GM19468 (cell line): ENCODE data around the gene GRIN3B.

ENCODE experiments used
- ATAC-seq: cut with Tn5 transposase; IDR thresholded peaks from one replicate; pipeline ENCODE4 v1.9.1; 2021; ENCODE audit warnings: mild to moderate bottlenecking, moderate library complexity, moderate number of reproducible peaks; ENCODE audit not compliant: unreplicated experiment; ENCODE audit errors: extremely low read depth

GRIN3B gene

GRCh38 chr19:1038978-1039645 is 38.9 kb downstream of the GRIN3B start:
- no peak for ATAC-seq

- ATAC-seq: peak; percentile 65
Observed at GRCh38 chr19:1039646-1040475, 39.6 kb downstream of the GRIN3B start, which contains the start of gene ABCA7. Gene ABCA7 (plus strand): TSS chr19:1040107. CDS start chr19:1041362, 1,255 bp downstream.

- ATAC-seq: no peak
Observed at GRCh38 chr19:1040476-1041271, 40.5 kb downstream of the GRIN3B start.

- no peak for ATAC-seq
Observed at GRCh38 chr19:1041272-1041834, 41.1 kb downstream of the GRIN3B start.

DNA sequence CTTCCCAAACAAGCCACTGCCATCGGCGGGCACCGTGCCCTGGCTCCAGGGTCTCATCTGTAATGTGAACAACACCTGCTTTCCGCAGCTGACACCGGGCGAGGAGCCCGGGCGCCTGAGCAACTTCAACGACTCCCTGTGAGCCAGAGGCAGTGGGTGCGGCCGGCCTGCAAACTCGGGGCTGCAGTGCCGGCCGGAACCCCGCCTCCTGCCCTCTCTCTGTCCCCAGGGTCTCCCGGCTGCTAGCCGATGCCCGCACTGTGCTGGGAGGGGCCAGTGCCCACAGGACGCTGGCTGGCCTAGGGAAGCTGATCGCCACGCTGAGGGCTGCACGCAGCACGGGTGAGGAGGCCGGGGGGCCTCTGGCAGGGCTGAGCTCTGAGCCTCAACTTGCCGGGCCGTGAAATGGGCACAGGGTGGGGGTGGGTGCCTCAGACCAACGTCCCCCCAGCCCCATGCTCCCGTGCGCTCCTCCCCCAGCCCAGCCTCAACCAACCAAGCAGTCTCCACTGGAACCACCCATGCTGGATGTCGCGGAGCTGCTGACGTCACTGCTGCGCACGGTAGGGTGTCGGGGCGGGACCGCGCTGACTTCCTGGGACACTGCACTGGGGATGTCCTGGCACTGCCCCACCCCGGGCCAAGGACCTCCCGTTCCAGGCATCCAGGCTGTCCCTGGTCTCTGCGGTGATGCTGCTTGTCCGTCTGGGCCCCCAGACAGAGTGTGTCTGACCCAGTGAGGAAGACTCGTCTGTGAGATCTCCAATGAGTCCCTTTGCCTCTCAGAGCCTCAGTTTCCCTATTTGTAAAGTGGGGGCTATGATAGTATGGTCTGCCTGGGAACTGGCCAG is 41.8 kb downstream of the GRIN3B start:
- no peak for ATAC-seq

DNA sequence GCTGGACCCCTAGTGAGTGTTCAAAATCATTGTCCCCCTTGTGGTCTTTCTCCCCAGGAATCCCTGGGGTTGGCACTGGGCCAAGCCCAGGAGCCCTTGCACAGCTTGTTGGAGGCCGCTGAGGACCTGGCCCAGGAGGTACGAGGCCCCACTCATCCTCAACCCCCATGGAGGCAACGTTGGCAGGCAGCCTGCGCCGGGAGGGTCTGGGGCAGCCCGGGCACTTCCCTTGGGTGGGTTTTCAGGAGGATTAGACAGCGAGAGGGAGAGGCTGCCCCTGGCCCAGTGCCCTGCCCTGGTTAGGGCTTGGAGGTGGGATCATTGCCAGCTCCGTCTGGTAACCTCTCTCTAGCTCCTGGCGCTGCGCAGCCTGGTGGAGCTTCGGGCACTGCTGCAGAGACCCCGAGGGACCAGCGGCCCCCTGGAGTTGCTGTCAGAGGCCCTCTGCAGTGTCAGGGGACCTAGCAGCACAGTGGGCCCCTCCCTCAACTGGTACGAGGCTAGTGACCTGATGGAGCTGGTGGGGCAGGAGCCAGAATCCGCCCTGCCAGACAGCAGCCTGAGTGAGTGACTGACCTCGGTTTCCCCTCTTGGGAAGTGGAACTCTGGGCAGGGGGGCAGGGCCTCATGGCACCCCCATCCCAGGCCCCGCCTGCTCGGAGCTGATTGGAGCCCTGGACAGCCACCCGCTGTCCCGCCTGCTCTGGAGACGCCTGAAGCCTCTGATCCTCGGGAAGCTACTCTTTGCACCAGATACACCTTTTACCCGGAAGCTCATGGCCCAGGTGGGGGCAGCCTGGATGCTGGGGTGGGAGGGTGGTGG is 42.7 kb downstream of the GRIN3B start:
- ATAC-seq: no peak

DNA sequence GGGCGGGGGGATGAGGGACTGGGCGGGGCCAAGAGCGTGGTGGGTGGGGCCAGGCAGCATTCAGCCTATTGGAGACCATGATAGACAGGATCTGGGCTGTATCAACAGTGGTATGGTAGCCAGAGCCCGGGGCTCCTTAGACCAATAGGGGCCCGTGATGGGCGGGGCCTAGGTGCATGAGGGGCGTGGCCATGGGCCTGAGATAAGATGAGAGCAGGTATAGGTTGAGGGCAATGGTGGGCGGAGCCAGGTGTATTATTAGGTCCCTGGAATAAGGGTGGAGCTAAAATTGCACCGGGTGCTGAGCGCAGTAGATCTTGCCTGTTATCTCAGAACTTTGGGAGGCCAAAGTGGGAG is 45.0 kb downstream of the GRIN3B start:
- ATAC-seq: no peak

DNA sequence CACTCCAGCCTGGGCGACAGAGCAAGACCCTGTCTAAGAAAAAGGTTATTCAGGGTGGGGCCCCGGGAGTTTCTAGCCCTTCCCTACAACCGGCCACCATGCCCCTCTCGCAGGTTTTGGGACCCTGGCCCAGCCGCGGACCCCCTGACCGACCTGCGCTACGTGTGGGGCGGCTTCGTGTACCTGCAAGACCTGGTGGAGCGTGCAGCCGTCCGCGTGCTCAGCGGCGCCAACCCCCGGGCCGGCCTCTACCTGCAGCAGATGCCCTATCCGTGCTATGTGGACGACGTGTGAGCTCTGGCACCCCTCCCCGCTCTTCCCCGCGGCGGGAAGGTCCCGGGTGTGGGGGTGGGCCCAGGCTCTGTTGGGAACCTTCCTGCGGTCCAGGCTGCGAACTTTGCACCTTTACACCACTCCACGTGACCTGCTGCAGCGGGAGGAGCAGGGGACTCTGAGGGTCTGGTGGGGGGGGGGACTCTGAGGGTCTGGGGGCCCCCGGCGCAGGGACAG is 46.0 kb downstream of the GRIN3B start:
- no peak for ATAC-seq

GRCh38 chr19:1046836-1047695 is 46.8 kb downstream of the GRIN3B start:
- no peak for ATAC-seq

- no peak for ATAC-seq
Observed at GRCh38 chr19:1047696-1048147, 47.5 kb downstream of the GRIN3B start.

GRCh38 chr19:1049106-1049505 is 48.9 kb downstream of the GRIN3B start:
- ATAC-seq: no peak

- ATAC-seq: no peak
Observed at GRCh38 chr19:1049800-1050199, 49.6 kb downstream of the GRIN3B start.

DNA sequence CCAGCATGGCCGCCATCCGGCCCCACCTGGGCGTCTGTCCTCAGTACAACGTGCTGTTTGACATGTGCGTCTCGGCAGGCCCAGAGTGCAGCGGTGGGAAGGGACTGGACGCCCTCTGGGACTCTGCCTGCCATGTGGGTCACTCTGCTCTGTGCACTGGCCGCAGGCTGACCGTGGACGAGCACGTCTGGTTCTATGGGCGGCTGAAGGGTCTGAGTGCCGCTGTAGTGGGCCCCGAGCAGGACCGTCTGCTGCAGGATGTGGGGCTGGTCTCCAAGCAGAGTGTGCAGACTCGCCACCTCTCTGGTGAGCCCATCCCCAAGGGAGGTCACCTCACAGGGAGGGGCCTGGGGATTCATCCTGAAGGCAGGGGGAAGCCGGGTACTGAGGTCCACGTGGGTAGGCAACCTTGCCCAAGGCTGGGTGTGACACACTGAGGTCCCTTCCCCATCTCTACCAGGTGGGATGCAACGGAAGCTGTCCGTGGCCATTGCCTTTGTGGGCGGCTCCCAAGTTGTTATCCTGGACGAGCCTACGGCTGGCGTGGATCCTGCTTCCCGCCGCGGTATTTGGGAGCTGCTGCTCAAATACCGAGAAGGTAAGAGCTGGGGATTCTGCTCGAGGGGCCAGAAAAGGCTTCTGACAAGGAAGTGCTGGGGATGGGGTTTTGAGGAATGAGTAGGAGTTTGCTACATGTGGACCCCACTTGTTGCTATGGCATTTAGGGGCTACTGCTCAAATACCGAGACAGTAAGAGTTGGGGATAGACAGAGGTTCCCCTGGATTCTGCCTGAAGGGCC is 51.0 kb downstream of the GRIN3B start:
- ATAC-seq: no peak

DNA sequence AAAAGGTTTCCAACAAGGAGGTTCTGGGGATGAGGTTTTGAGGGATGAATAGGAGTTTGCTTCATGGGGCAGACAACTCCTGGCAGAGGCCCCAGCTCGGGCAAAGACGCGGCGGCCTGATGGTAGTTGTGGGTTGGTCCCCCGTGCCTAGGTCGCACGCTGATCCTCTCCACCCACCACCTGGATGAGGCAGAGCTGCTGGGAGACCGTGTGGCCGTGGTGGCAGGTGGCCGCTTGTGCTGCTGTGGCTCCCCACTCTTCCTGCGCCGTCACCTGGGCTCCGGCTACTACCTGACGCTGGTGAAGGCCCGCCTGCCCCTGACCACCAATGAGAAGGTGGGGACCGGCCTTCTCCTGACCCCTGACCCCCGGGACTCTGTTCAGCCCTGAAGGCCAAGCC is 51.6 kb downstream of the GRIN3B start:
- ATAC-seq: no peak

- no peak for ATAC-seq
Observed at GRCh38 chr19:1052349-1052975, 52.2 kb downstream of the GRIN3B start.
